Measurements from ENCODE around the gene MIER2. TPM values are rescaled to one million over a fixed set of nuclear protein-coding genes. Genes with fewer than 3 reads are reported as not detected.

Gene MIER2
- total RNA-seq, 1 donor from 2014 or later: 14.8 TPM

- no peak for ATAC-seq
Measured at GRCh38 chr19:328025-328505, 16.5 kb downstream of the MIER2 start.

GRCh38 chr19:327291-328024, 17.1 kb downstream of the MIER2 start:
- peak; percentile 11 for ATAC-seq

- no peak for ATAC-seq
Measured at GRCh38 chr19:326871-327270, 17.7 kb downstream of the MIER2 start.

GRCh38 chr19:325937-326565, 18.5 kb downstream of the MIER2 start:
- ATAC-seq: no peak

GRCh38 chr19:325173-325936, 19.2 kb downstream of the MIER2 start:
- ATAC-seq: peak; percentile 23

GRCh38 chr19:324716-325115, 19.9 kb downstream of the MIER2 start:
- ATAC-seq: no peak

- ATAC-seq: no peak
Measured at GRCh38 chr19:322616-323015, 22.0 kb downstream of the MIER2 start.

- ATAC-seq: no peak
Measured at GRCh38 chr19:318509-318774, 26.2 kb downstream of the MIER2 start.

- ATAC-seq: no peak
Measured at GRCh38 chr19:317710-318508, 26.7 kb downstream of the MIER2 start.

- no peak for ATAC-seq
Measured at GRCh38 chr19:315811-316210, 28.8 kb downstream of the MIER2 start.

GRCh38 chr19:313988-314815, 30.4 kb downstream of the MIER2 start:
- no peak for ATAC-seq

GRCh38 chr19:313169-313987, 31.2 kb downstream of the MIER2 start:
- peak; percentile 23 for ATAC-seq

GRCh38 chr19:311813-312261, 32.8 kb downstream of the MIER2 start:
- ATAC-seq: peak; percentile 30

- ATAC-seq: no peak
Measured at GRCh38 chr19:310781-311496, 33.7 kb downstream of the MIER2 start.

GRCh38 chr19:310141-310651, 34.4 kb downstream of the MIER2 start:
- no peak for ATAC-seq

GRCh38 chr19:309206-309565, 35.4 kb downstream of the MIER2 start:
- no peak for ATAC-seq

GRCh38 chr19:308471-309205, 36.0 kb downstream of the MIER2 start:
- ATAC-seq: peak; percentile 20

GRCh38 chr19:307793-308420, 36.7 kb downstream of the MIER2 start:
- peak; percentile 34 for ATAC-seq

- no peak for ATAC-seq
Measured at GRCh38 chr19:307111-307531, 37.5 kb downstream of the MIER2 start.
